Measurements from ENCODE around the gene ADM.

The ADM gene

GRCh38 chr11:10289765-10290380, 15.0 kb upstream of the ADM start:
- WGBS, 2 experiments, result 79 to 83% methylated on average over 10 of the region's 10 CpGs
- no peaks in the 10 kb centered on the region for H3K9me3 ChIP-seq (ENCODE audit: control insufficient read depth, low read length)
- H3K4me1 ChIP-seq (ENCODE audit: control insufficient read depth, insufficient read depth, low read length), result peaks cover 6% of the 10 kb centered on the region
- peaks cover 5% of the 10 kb centered on the region for H3K27me3 ChIP-seq (ENCODE audit: control insufficient read depth, insufficient read depth, low read length, poor library complexity, severe bottlenecking)
- H3K27ac ChIP-seq (ENCODE audit: insufficient read depth, low read depth, low read length, poor library complexity, severe bottlenecking), result no peak overlapping the region
- H3K4me3 ChIP-seq (ENCODE audit: insufficient read depth, low read depth, low read length), result no peak overlapping the region
- no peaks in the 10 kb centered on the region for H3K36me3 ChIP-seq (ENCODE audit: control insufficient read depth, insufficient read depth, low read length)

GRCh38 chr11:10291801-10292638, 12.9 kb upstream of the ADM start:
- Histone ChIP-seq H3K4me1 (ENCODE audit: control insufficient read depth, insufficient read depth, low read length) (peaks cover 8% of the 10 kb centered on the region), H3K27me3 (ENCODE audit: control insufficient read depth, insufficient read depth, low read length, poor library complexity, severe bottlenecking) (peaks cover 19% of the 10 kb centered on the region), H3K9me3 (ENCODE audit: control insufficient read depth, low read length) (no peaks in the 10 kb centered on the region), H3K4me3 (ENCODE audit: insufficient read depth, low read depth, low read length) (no peak overlapping the region), H3K36me3 (ENCODE audit: control insufficient read depth, insufficient read depth, low read length) (no peaks in the 10 kb centered on the region), H3K27ac (ENCODE audit: insufficient read depth, low read depth, low read length, poor library complexity, severe bottlenecking) (no peak overlapping the region)
- 93 to 94% methylated on average over 17 of the region's 17 CpGs for WGBS, 2 experiments

- no peaks in the 10 kb centered on the region for H3K36me3 ChIP-seq (ENCODE audit: control insufficient read depth, insufficient read depth, low read length)
- peak within 1 kb of the TSS; percentile 71 for H3K27ac ChIP-seq (ENCODE audit: insufficient read depth, low read depth, low read length, poor library complexity, severe bottlenecking)
- H3K4me3 ChIP-seq (ENCODE audit: insufficient read depth, low read depth, low read length), result peak within 1 kb of the TSS; percentile 84
- 0 to 1% methylated on average over 81 of the region's 81 CpGs for WGBS, 2 experiments
- H3K4me1 ChIP-seq (ENCODE audit: control insufficient read depth, insufficient read depth, low read length), result peaks cover 8% of the 10 kb centered on the region
- no peaks in the 10 kb centered on the region for H3K9me3 ChIP-seq (ENCODE audit: control insufficient read depth, low read length)
- peaks cover 19% of the 10 kb centered on the region for H3K27me3 ChIP-seq (ENCODE audit: control insufficient read depth, insufficient read depth, low read length, poor library complexity, severe bottlenecking)
Observed at GRCh38 chr11:10293423-10294289, 11.2 kb upstream of the ADM start, which contains the start of gene SBF2. Gene SBF2 (minus strand): TSS chr11:10294219. CDS start chr11:10294069, 150 bp downstream.

- 0% methylated on average over 44 of the region's 45 CpGs for WGBS, 2 experiments
- Histone ChIP-seq H3K27me3 (ENCODE audit: control insufficient read depth, insufficient read depth, low read length, poor library complexity, severe bottlenecking) (peaks cover 22% of the 10 kb centered on the region), H3K36me3 (ENCODE audit: control insufficient read depth, insufficient read depth, low read length) (no peaks in the 10 kb centered on the region), H3K9me3 (ENCODE audit: control insufficient read depth, low read length) (no peaks in the 10 kb centered on the region), H3K27ac (ENCODE audit: insufficient read depth, low read depth, low read length, poor library complexity, severe bottlenecking) (no peak overlapping the region), H3K4me1 (ENCODE audit: control insufficient read depth, insufficient read depth, low read length) (peaks cover 8% of the 10 kb centered on the region), H3K4me3 (ENCODE audit: insufficient read depth, low read depth, low read length) (peak overlapping the region; percentile 84)
Observed at GRCh38 chr11:10294290-10294953, 10.5 kb upstream of the ADM start.

- Histone ChIP-seq H3K4me3 (ENCODE audit: insufficient read depth, low read depth, low read length) (peak overlapping the region; percentile 84), H3K27me3 (ENCODE audit: control insufficient read depth, insufficient read depth, low read length, poor library complexity, severe bottlenecking) (peaks cover 30% of the 10 kb centered on the region), H3K27ac (ENCODE audit: insufficient read depth, low read depth, low read length, poor library complexity, severe bottlenecking) (no peak overlapping the region), H3K4me1 (ENCODE audit: control insufficient read depth, insufficient read depth, low read length) (peaks cover 8% of the 10 kb centered on the region), H3K9me3 (ENCODE audit: control insufficient read depth, low read length) (no peaks in the 10 kb centered on the region), H3K36me3 (ENCODE audit: control insufficient read depth, insufficient read depth, low read length) (no peaks in the 10 kb centered on the region)
- WGBS, 2 experiments, result 34 to 36% methylated on average over 8 to 10 of the region's 10 CpGs
Observed at GRCh38 chr11:10295064-10295901, 9.6 kb upstream of the ADM start.

- Histone ChIP-seq H3K9me3 (ENCODE audit: control insufficient read depth, low read length) (no peaks in the 10 kb centered on the region), H3K4me3 (ENCODE audit: insufficient read depth, low read depth, low read length) (no peak overlapping the region), H3K36me3 (ENCODE audit: control insufficient read depth, insufficient read depth, low read length) (no peaks in the 10 kb centered on the region), H3K27me3 (ENCODE audit: control insufficient read depth, insufficient read depth, low read length, poor library complexity, severe bottlenecking) (peaks cover 61% of the 10 kb centered on the region), H3K27ac (ENCODE audit: insufficient read depth, low read depth, low read length, poor library complexity, severe bottlenecking) (no peak overlapping the region), H3K4me1 (ENCODE audit: control insufficient read depth, insufficient read depth, low read length) (peaks cover 13% of the 10 kb centered on the region)
- 80 to 82% methylated on average over 5 of the region's 5 CpGs for WGBS, 2 experiments
Observed at GRCh38 chr11:10298342-10298741, 6.5 kb upstream of the ADM start.

GRCh38 chr11:10301656-10302358, 3.1 kb upstream of the ADM start:
- WGBS, 2 experiments, result 15 to 16% methylated on average over 9 of the region's 9 CpGs
- H3K27me3 ChIP-seq (ENCODE audit: control insufficient read depth, insufficient read depth, low read length, poor library complexity, severe bottlenecking), result peaks cover 76% of the 10 kb centered on the region
- peak overlapping the region; percentile 45 for H3K4me3 ChIP-seq (ENCODE audit: insufficient read depth, low read depth, low read length)
- H3K4me1 ChIP-seq (ENCODE audit: control insufficient read depth, insufficient read depth, low read length), result peaks cover 29% of the 10 kb centered on the region
- no peaks in the 10 kb centered on the region for H3K9me3 ChIP-seq (ENCODE audit: control insufficient read depth, low read length)
- H3K27ac ChIP-seq (ENCODE audit: insufficient read depth, low read depth, low read length, poor library complexity, severe bottlenecking), result no peak overlapping the region
- no peaks in the 10 kb centered on the region for H3K36me3 ChIP-seq (ENCODE audit: control insufficient read depth, insufficient read depth, low read length)

GRCh38 chr11:10302359-10302743, 2.5 kb upstream of the ADM start:
- H3K4me1 ChIP-seq (ENCODE audit: control insufficient read depth, insufficient read depth, low read length), result peaks cover 30% of the 10 kb centered on the region
- 3 to 4% methylated on average over 10 of the region's 10 CpGs for WGBS, 2 experiments
- no peaks in the 10 kb centered on the region for H3K9me3 ChIP-seq (ENCODE audit: control insufficient read depth, low read length)
- no peak overlapping the region for H3K27ac ChIP-seq (ENCODE audit: insufficient read depth, low read depth, low read length, poor library complexity, severe bottlenecking)
- peaks cover 82% of the 10 kb centered on the region for H3K27me3 ChIP-seq (ENCODE audit: control insufficient read depth, insufficient read depth, low read length, poor library complexity, severe bottlenecking)
- no peaks in the 10 kb centered on the region for H3K36me3 ChIP-seq (ENCODE audit: control insufficient read depth, insufficient read depth, low read length)
- peak overlapping the region; percentile 45 for H3K4me3 ChIP-seq (ENCODE audit: insufficient read depth, low read depth, low read length)
